HCT116 (cell line): ENCODE results near the gene HARS2. TPM values are rescaled to one million over a fixed set of nuclear protein-coding genes. Genes with fewer than 3 reads are reported as not detected.
"Not testable (repeated sequence)": the region's sequence is repeated elsewhere in the genome, so short reads cannot be mapped to it uniquely, and the experiment has no call there.

ENCODE experiments used
- ATAC-seq: fragments of 200-7000 bp; cut with Tn5 transposase; 2 replicates; pipeline ENCODE4 v1.9.1; 2020; ENCODE audit warnings: mild to moderate bottlenecking, moderate library complexity
- BruUV-seq: library from RNA; stranded (reverse); fragments of 400-500 nt; replicated peaks from 2 replicates; lab custom pipeline; 2021; lab: Mats Ljungman, UMichigan
- CTCF ChIA-PET: fragments of 300-600 bp; sonication (Branson Sonifier 250); formaldehyde crosslinking; loops from one replicate; lab custom pipeline; 2021; ENCODE audit warnings: antibody characterized with exemption; lab: Charles Lee
- POLR2A ChIA-PET: fragments of 300-600, 350-600 bp; sonication (Branson Sonifier 250); formaldehyde crosslinking; loops from one replicate; lab custom pipeline; 2021; ENCODE audit warnings: antibody characterized with exemption; lab: Charles Lee
- RAD21 ChIA-PET, 2 experiments: fragments of 300-600 bp; sonication (Branson Sonifier 250); formaldehyde crosslinking; loops; one replicate each; lab custom pipeline; 2023; ENCODE audit warnings: low total read pairs in 2 of 2; ENCODE audit not compliant: uncharacterized antibody in 2 of 2, unreplicated experiment in 2 of 2, low non-redundant PET in 1 of 2; lab: Charles Lee
- DNase-seq: peaks from one replicate; pipeline ENCODE4 v3.0.0-alpha.2; 2010; ENCODE audit warnings: low read depth, low spot score
- H2AFZ ChIP-seq: fragments of 200-600 bp; shearing (Covaris generic), sonication (generic); 2 replicates; pipeline ENCODE4 v1.6.1; 2017; ENCODE audit warnings: low read depth, mixed run types, mixed read lengths, antibody characterized with exemption, low read length; ENCODE audit not compliant: poor library complexity, severe bottlenecking
- H3K27ac ChIP-seq: 2 replicates; pipeline ENCODE4 v1.5.1; 2012; ENCODE audit warnings: low read depth, low read length
- H3K27me3 ChIP-seq: fragments of 200-600 bp; sonication (generic); 2 replicates; pipeline ENCODE4 v1.6.1; 2016; ENCODE audit warnings: mixed run types, low read length, mixed read lengths; ENCODE audit not compliant: insufficient read depth
- H3K36me3 ChIP-seq, 2 experiments: fragments of 200-500 bp in 1 of 2; fragments of 200-600 bp in 1 of 2; sonication (Bioruptor generic) in 1 of 2; sonication (generic) in 1 of 2; 2 replicates each; pipeline versions ENCODE4 v1.5.1 to v1.6.1; 2014 to 2016; ENCODE audit warnings: low read length in 2 of 2, inconsistent platforms in 1 of 2, mixed read lengths in 1 of 2, mixed run types in 1 of 2; ENCODE audit not compliant: insufficient read depth in 2 of 2, control insufficient read depth in 1 of 2
- H3K4me1 ChIP-seq, 2 experiments: fragments of 200-600 bp in 1 of 2; sonication (generic) in 1 of 2; 2 replicates each; pipeline versions ENCODE4 v1.5.1 to v1.6.1; 2012 to 2017; ENCODE audit warnings: low read length in 2 of 2, inconsistent platforms in 1 of 2, mild to moderate bottlenecking in 1 of 2, mixed read lengths in 1 of 2, mixed run types in 1 of 2, moderate library complexity in 1 of 2; ENCODE audit not compliant: insufficient read depth in 2 of 2, control insufficient read depth in 1 of 2
- H3K4me2 ChIP-seq: fragments of 200-600 bp; sonication (generic); 2 replicates; pipeline ENCODE4 v1.6.1; 2017; ENCODE audit warnings: mixed run types, low read length, mixed read lengths
- H3K4me3 ChIP-seq, 2 experiments: fragments of 200-600 bp in 1 of 2; sonication (generic) in 1 of 2; replicated peaks in 1 of 2; 2 replicates each; pipeline ENCODE4 v1.5.1; 2011 to 2016; ENCODE audit warnings: low read length in 2 of 2, control low read depth in 1 of 2, low read depth in 1 of 2, mild to moderate bottlenecking in 1 of 2, mixed read lengths in 1 of 2, mixed run types in 1 of 2
- H3K79me2 ChIP-seq: fragments of 200-600 bp; sonication (generic); 2 replicates; pipeline ENCODE4 v1.6.1; 2017; ENCODE audit warnings: mild to moderate bottlenecking, mixed run types, low read length, moderate library complexity, mixed read lengths; ENCODE audit not compliant: insufficient read depth
- H3K9ac ChIP-seq: fragments of 200-600 bp; sonication (generic); 2 replicates; pipeline ENCODE4 v1.6.1; 2016; ENCODE audit warnings: low read length, mixed read lengths
- H3K9me2 ChIP-seq: fragments of 200-600 bp; sonication (generic), shearing (Covaris generic); 2 replicates; pipeline ENCODE4 v1.6.1; 2017; ENCODE audit warnings: mixed run types, mild to moderate bottlenecking, moderate library complexity; ENCODE audit not compliant: insufficient read depth
- H3K9me3 ChIP-seq, 2 experiments: fragments of 200-500 bp in 1 of 2; fragments of 200-600 bp in 1 of 2; sonication (Bioruptor generic) in 1 of 2; sonication (generic) in 1 of 2; 2 replicates each; pipeline ENCODE4 v1.6.1; 2014 to 2017; ENCODE audit warnings: low read length in 2 of 2, mixed read lengths in 2 of 2, inconsistent platforms in 1 of 2, low read depth in 1 of 2, mild to moderate bottlenecking in 1 of 2, mixed run types in 1 of 2, moderate library complexity in 1 of 2; ENCODE audit not compliant: control insufficient read depth in 1 of 2, insufficient read depth in 1 of 2
- H4K20me1 ChIP-seq: fragments of 200-600 bp; sonication (generic), shearing (Covaris generic); 2 replicates; pipeline ENCODE4 v1.6.1; 2017; ENCODE audit warnings: mixed run types, mild to moderate bottlenecking, moderate library complexity; ENCODE audit not compliant: insufficient read depth
- EZH2 ChIP-seq: fragments of 200-600 bp; sonication (generic); IDR thresholded peaks from 2 replicates; pipeline ENCODE4 v1.6.1; 2017; ENCODE audit warnings: antibody characterized with exemption, mixed run types
- MAX ChIP-seq: IDR thresholded peaks from 2 replicates; pipeline ENCODE4 v1.6.1; 2012
- POLR2A ChIP-seq: IDR thresholded peaks from 2 replicates; pipeline ENCODE4 v1.7.0; 2011; ENCODE audit warnings: borderline replicate concordance; ENCODE audit not compliant: insufficient read depth, insufficient read length; ENCODE audit errors: extremely low read depth
- POLR2AphosphoS5 ChIP-seq: IDR thresholded peaks from 2 replicates; pipeline ENCODE4 v1.6.1; 2011; ENCODE audit warnings: mild to moderate bottlenecking, low read depth, low read length, moderate library complexity
- RAD21 ChIP-seq: IDR thresholded peaks from 2 replicates; pipeline ENCODE4 v1.6.1; 2012; ENCODE audit warnings: low read depth, mild to moderate bottlenecking
- REST ChIP-seq: IDR thresholded peaks from 2 replicates; pipeline ENCODE4 v1.6.1; 2012; ENCODE audit warnings: low read depth
- SIN3A ChIP-seq: IDR thresholded peaks from 2 replicates; pipeline ENCODE4 v1.6.1; 2012; ENCODE audit warnings: low read depth
- SRF ChIP-seq: IDR thresholded peaks from 2 replicates; pipeline ENCODE4 v1.6.1; 2012; ENCODE audit warnings: low read depth
- TCF7L2 ChIP-seq: IDR thresholded peaks from 2 replicates; pipeline ENCODE4 v1.7.0; 2011; ENCODE audit warnings: borderline replicate concordance, inconsistent platforms; ENCODE audit not compliant: insufficient read depth, insufficient read length; ENCODE audit errors: extremely low read depth
- YY1 ChIP-seq: IDR thresholded peaks from 2 replicates; pipeline ENCODE4 v1.6.1; 2011; ENCODE audit warnings: low read length, low read depth, moderate library complexity, mild to moderate bottlenecking; ENCODE audit not compliant: insufficient replicate concordance; ENCODE audit errors: extremely low read depth
- ZFX ChIP-seq: fragments of 450-650 bp; IDR thresholded peaks from 2 replicates; pipeline ENCODE4 v1.6.1; 2017
- intact Hi-C: fragments of 100-400 bp; cut with micrococcal nuclease; formaldehyde crosslinking; loops from 2 replicates; pipeline ENCODE4 v1.10.0; 2022
- total RNA-seq: library from RNA; stranded (reverse); gene quantifications from one replicate; pipeline ENCODE4 v1.2.1, GENCODE V29; 2021; ENCODE audit not compliant: unreplicated experiment
- TF ChIP-seq, protein P1 (sequence below), 3 experiments: fragments of 200-600 bp in 1 of 3; sonication (generic) in 1 of 3; IDR thresholded peaks in 2 of 3; conservative IDR thresholded peaks in 1 of 3; 2 replicates each; pipeline ENCODE4 v1.5.1; 2012 to 2017; ENCODE audit warnings: low read depth in 2 of 3, low read length in 2 of 3, antibody characterized with exemption in 1 of 3, borderline replicate concordance in 1 of 3, control low read depth in 1 of 3, mild to moderate bottlenecking in 1 of 3, mixed read lengths in 1 of 3, mixed run types in 1 of 3, moderate library complexity in 1 of 3; ENCODE audit not compliant: insufficient read depth in 1 of 3

Gene HARS2
- total RNA-seq, 1 experiment from 2014 or later: 38.8 TPM

DNA sequence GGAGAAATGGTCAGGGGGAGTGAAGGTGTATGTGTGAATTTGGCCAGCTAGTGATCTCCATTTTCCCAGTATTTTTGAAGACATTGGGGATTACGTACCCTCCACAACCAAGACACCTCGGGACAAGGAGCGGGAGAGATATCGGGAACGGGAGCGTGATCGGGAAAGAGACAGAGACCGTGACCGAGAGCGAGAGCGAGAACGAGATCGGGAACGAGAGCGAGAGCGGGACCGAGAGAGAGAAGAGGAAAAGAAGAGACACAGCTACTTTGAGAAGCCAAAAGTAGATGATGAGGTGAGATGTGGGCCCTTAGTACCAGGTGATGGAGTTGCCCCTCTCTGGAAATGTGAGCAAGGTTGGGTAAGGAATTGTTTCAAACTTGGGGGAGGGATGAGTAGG lies 32.4 kb upstream of the HARS2 start:
- H3K9me2 ChIP-seq: no peaks in the 10 kb centered on the region
- H3K9ac ChIP-seq: no peak overlapping the region
- H3K36me3 ChIP-seq: peaks cover 59 to 68% of the 10 kb centered on the region in 2 experiments; a peak in 3 of 4 replicates
- no peaks in the 10 kb centered on the region for H3K9me3 ChIP-seq
- H3K79me2 ChIP-seq: no peaks in the 10 kb centered on the region
- intact Hi-C loops: no loop called here
- H2AFZ ChIP-seq: no peak overlapping the region
- H3K27ac ChIP-seq: no peak overlapping the region
- H3K4me1 ChIP-seq: peaks cover 0 to 4% of the 10 kb centered on the region in 2 experiments; a peak in 1 of 4 replicates
- H3K4me2 ChIP-seq: no peak overlapping the region
- no TSS peak for BruUV-seq
- ATAC-seq: no peak
- RAD21 ChIA-PET: no interaction called here
- CTCF ChIA-PET: no interaction called here
- no peaks in the 10 kb centered on the region for H3K27me3 ChIP-seq
- POLR2A ChIA-PET: no interaction called here
- TF ChIP-seq POLR2A (no peak), RAD21 (no peak), SIN3A (no peak), SRF (no peak), EZH2 (no peak), ZFX (no peak), POLR2AphosphoS5 (no peak), YY1 (no peak), TCF7L2 (no peak), MAX (no peak), REST (no peak)
- TF ChIP-seq, protein P1, sequence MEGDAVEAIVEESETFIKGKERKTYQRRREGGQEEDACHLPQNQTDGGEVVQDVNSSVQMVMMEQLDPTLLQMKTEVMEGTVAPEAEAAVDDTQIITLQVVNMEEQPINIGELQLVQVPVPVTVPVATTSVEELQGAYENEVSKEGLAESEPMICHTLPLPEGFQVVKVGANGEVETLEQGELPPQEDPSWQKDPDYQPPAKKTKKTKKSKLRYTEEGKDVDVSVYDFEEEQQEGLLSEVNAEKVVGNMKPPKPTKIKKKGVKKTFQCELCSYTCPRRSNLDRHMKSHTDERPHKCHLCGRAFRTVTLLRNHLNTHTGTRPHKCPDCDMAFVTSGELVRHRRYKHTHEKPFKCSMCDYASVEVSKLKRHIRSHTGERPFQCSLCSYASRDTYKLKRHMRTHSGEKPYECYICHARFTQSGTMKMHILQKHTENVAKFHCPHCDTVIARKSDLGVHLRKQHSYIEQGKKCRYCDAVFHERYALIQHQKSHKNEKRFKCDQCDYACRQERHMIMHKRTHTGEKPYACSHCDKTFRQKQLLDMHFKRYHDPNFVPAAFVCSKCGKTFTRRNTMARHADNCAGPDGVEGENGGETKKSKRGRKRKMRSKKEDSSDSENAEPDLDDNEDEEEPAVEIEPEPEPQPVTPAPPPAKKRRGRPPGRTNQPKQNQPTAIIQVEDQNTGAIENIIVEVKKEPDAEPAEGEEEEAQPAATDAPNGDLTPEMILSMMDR (IDR thresholded peaks at IDR 0.05 in 2 of 3, conservative IDR thresholded peaks at IDR 0.05 in 1 of 3; ENCODE audit: borderline replicate concordance in 1 of 3, insufficient read depth in 1 of 3, low read depth in 2 of 3, low read length in 2 of 3): no peak
- H3K4me3 ChIP-seq: no peak overlapping the region
- no peak for DNase-seq
- no peaks in the 10 kb centered on the region for H4K20me1 ChIP-seq

DNA sequence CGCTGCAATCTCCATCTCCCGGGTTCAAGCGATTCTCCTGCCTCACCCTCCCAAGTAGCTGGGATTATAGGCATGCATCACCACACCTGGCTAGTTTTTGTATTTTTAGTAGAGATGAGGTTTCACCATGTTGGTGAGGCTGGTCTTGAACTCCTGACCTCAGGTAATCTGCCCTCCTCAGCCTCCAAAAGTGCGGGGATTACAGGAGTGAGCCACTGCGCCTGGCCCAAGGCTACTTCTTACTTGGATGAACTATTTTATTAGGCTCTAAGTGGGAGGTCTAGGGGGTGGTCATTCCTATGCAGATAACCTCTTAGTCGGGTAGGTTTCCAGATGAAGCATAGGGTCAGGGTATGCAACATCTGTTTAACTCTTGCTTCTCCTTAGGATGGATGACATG lies 30.9 kb upstream of the HARS2 start:
- H4K20me1 ChIP-seq, H3K4me3 ChIP-seq, H3K9ac ChIP-seq, H3K4me2 ChIP-seq, RAD21 ChIA-PET, H3K27me3 ChIP-seq, H3K9me2 ChIP-seq, H3K9me3 ChIP-seq, intact Hi-C loops, ATAC-seq, H2AFZ ChIP-seq, POLR2A ChIA-PET, CTCF ChIA-PET, DNase-seq, H3K79me2 ChIP-seq, H3K4me1 ChIP-seq, H3K27ac ChIP-seq, BruUV-seq: not testable (repeated sequence)
- H3K36me3 ChIP-seq: peaks cover 46 to 60% of the 10 kb centered on the region in 2 experiments; a peak in 3 of 4 replicates
